CD4-positive, alpha-beta T cell (primary cell): ENCODE measurements around the gene HOXA11. TPM values are rescaled to one million over a fixed set of nuclear protein-coding genes. Genes with fewer than 3 reads are reported as not detected.
A peak's percentile ranks its signal among the peaks of the same experiment; 100 is the strongest.

Experiments
- ATAC-seq: fragments of 200-7000 bp; cut with Tn5 transposase; one replicate; pipeline ENCODE4 v1.10.0; 2022; ENCODE audit warnings: mild to moderate bottlenecking; ENCODE audit not compliant: poor library complexity
- CTCF ChIA-PET: fragments of 350-600 bp; sonication (Branson Sonifier 250); formaldehyde crosslinking; loops from one replicate; lab custom pipeline; 2021; ENCODE audit warnings: antibody characterized with exemption, inconsistent platforms; lab: Charles Lee
- POLR2A ChIA-PET: fragments of 350-600 bp; sonication (Branson Sonifier 250); formaldehyde crosslinking; loops from one replicate; lab custom pipeline; 2021; ENCODE audit warnings: antibody characterized with exemption, inconsistent platforms; lab: Charles Lee
- DNase-seq, 14 experiments: peaks; one replicate each; pipeline ENCODE4 v3.0.0-alpha.2; 2013 to 2020; ENCODE audit warnings: mixed read lengths in 2 of 14
- H3K27ac ChIP-seq, 2 donors: one replicate each; pipeline versions ENCODE4 v1.5.1 to v1.7.0; 2013; ENCODE audit warnings: low read length in 2 of 2, low read depth in 1 of 2, mild to moderate bottlenecking in 1 of 2
- H3K27me3 ChIP-seq, 2 experiments: 1 replicate in 1 of 2; 2 replicates in 1 of 2; pipeline versions ENCODE4 v1.6.1 to v1.7.0; 2013; ENCODE audit warnings: low read length in 2 of 2, control low read depth in 1 of 2, mild to moderate bottlenecking in 1 of 2, moderate library complexity in 1 of 2; ENCODE audit not compliant: insufficient read depth in 2 of 2, control insufficient read depth in 1 of 2
- H3K36me3 ChIP-seq: one replicate; pipeline ENCODE4 v1.6.1; 2013; ENCODE audit warnings: low read length, control low read depth; ENCODE audit not compliant: insufficient read depth
- H3K4me1 ChIP-seq: one replicate; pipeline ENCODE4 v1.6.1; 2013; ENCODE audit warnings: low read length, control low read depth; ENCODE audit not compliant: insufficient read depth
- H3K4me3 ChIP-seq: one replicate; pipeline ENCODE4 v1.5.1; 2013; ENCODE audit warnings: mild to moderate bottlenecking, low read length, moderate library complexity
- H3K9me3 ChIP-seq, 2 experiments: 1 replicate in 1 of 2; 2 replicates in 1 of 2; pipeline versions ENCODE4 v1.6.1 to v1.7.0; 2013; ENCODE audit warnings: low read length in 2 of 2, mild to moderate bottlenecking in 2 of 2, control low read depth in 1 of 2, moderate library complexity in 1 of 2; ENCODE audit not compliant: control insufficient read depth in 1 of 2, insufficient read depth in 1 of 2
- H3K27ac Mint-ChIP-seq: one replicate; pipeline ENCODE4 v1.8.0; 2020; ENCODE audit warnings: mixed read lengths
- H3K27me3 Mint-ChIP-seq: one replicate; pipeline ENCODE4 v1.8.0; 2021; ENCODE audit warnings: mixed read lengths
- H3K36me3 Mint-ChIP-seq: one replicate; pipeline ENCODE4 v1.8.0; 2021; ENCODE audit warnings: low read depth, mixed read lengths
- H3K4me1 Mint-ChIP-seq: one replicate; pipeline ENCODE4 v1.8.0; 2021; ENCODE audit warnings: low read depth, mixed read lengths
- H3K4me3 Mint-ChIP-seq: one replicate; pipeline ENCODE4 v1.8.0; 2020; ENCODE audit warnings: mild to moderate bottlenecking, mixed read lengths
- H3K9me3 Mint-ChIP-seq: one replicate; pipeline ENCODE4 v1.8.0; 2020; ENCODE audit warnings: mixed read lengths
- intact Hi-C, 2 experiments: fragments of 100-400 bp; cut with DNase I in 1 of 2; cut with micrococcal nuclease in 1 of 2; formaldehyde crosslinking; loops; one replicate each; pipeline versions ENCODE4 v1.15.1 to v1.9.0; 2023 to 2025; cut with DNase I, micrococcal nuclease
- total RNA-seq, 174 experiments: library from RNA in 2 of 174; stranded (reverse) in 2 of 174; gene quantifications; one replicate each; pipeline ENCODE4 v1.2.3 and lab custom pipeline; 2021 to 2026
- TF ChIP-seq, protein P1 (sequence below): fragments of 200-600 bp; IDR thresholded peaks from one replicate; pipeline ENCODE4 v1.8.0; 2022; ENCODE audit warnings: antibody characterized with exemption, mild to moderate bottlenecking

The HOXA11 gene
- total RNA-seq, 2 experiments from 2014 or later, result not detected

DNA sequence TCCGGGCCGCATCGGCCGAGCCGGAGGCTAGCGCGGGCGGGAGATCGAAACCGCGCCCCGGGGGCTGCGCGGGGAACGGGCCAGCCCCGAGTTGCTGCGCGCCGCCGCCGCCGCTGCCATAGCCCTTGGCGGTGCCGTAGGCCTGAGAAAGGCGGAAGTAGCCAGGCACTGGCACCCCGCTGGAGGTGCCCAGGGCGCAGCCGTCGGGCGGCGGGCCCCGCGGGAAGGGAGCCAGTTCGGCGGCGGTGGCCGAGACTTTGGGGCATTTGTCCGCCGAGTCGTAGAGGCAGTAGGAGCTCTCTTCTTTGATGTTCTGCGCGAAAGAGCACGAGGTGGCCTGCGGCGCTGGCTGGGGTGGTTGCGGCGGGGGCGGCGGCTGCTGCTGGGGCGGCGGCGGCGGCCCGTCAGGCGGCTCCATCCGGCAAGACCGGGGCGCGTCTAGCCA, 11.5 kb downstream of the HOXA11 start:
- TF ChIP-seq, protein P1, sequence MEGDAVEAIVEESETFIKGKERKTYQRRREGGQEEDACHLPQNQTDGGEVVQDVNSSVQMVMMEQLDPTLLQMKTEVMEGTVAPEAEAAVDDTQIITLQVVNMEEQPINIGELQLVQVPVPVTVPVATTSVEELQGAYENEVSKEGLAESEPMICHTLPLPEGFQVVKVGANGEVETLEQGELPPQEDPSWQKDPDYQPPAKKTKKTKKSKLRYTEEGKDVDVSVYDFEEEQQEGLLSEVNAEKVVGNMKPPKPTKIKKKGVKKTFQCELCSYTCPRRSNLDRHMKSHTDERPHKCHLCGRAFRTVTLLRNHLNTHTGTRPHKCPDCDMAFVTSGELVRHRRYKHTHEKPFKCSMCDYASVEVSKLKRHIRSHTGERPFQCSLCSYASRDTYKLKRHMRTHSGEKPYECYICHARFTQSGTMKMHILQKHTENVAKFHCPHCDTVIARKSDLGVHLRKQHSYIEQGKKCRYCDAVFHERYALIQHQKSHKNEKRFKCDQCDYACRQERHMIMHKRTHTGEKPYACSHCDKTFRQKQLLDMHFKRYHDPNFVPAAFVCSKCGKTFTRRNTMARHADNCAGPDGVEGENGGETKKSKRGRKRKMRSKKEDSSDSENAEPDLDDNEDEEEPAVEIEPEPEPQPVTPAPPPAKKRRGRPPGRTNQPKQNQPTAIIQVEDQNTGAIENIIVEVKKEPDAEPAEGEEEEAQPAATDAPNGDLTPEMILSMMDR, result no peak
- H3K27ac ChIP-seq, result no peak overlapping the region
- ATAC-seq, result peak; percentile 54
- peaks cover 33% of the 10 kb centered on the region for H3K4me1 Mint-ChIP-seq
- H3K9me3 ChIP-seq, result peaks cover 5 to 56% of the 10 kb centered on the region in 2 experiments
- H3K27me3 Mint-ChIP-seq, result peaks cover 84% of the 10 kb centered on the region
- H3K9me3 Mint-ChIP-seq, result no peaks in the 10 kb centered on the region
- H3K27me3 ChIP-seq, result peaks cover 72 to 95% of the 10 kb centered on the region in 2 experiments
- peak in 4 of 14 experiments; percentile 28 to 69 (median 52) for DNase-seq
- intact Hi-C loops, result loop anchor here in 1 of 2 experiments (2.0 kb wide), 1 partner anchor 13 kb away; no protein-coding TSS in a partner anchor
- no peak overlapping the region for H3K4me3 ChIP-seq
- H3K36me3 Mint-ChIP-seq, result no peaks in the 10 kb centered on the region
- H3K36me3 ChIP-seq, result no peaks in the 10 kb centered on the region
- H3K27ac Mint-ChIP-seq, result no peak overlapping the region
- ChIA-PET POLR2A (interaction anchor here (1.1 to 2.5 kb wide), 4 partner anchors 9 to 17 kb away, joined by 3 to 14 read pairs (median 8); no protein-coding TSS in a partner anchor), CTCF (interaction anchor here (2.7 to 2.9 kb wide), 2 partner anchors 12 to 23 kb away, joined by 10 read pairs; no protein-coding TSS in a partner anchor)
- H3K4me1 ChIP-seq, result peaks cover 54% of the 10 kb centered on the region
- H3K4me3 Mint-ChIP-seq, result no peak overlapping the region

DNA sequence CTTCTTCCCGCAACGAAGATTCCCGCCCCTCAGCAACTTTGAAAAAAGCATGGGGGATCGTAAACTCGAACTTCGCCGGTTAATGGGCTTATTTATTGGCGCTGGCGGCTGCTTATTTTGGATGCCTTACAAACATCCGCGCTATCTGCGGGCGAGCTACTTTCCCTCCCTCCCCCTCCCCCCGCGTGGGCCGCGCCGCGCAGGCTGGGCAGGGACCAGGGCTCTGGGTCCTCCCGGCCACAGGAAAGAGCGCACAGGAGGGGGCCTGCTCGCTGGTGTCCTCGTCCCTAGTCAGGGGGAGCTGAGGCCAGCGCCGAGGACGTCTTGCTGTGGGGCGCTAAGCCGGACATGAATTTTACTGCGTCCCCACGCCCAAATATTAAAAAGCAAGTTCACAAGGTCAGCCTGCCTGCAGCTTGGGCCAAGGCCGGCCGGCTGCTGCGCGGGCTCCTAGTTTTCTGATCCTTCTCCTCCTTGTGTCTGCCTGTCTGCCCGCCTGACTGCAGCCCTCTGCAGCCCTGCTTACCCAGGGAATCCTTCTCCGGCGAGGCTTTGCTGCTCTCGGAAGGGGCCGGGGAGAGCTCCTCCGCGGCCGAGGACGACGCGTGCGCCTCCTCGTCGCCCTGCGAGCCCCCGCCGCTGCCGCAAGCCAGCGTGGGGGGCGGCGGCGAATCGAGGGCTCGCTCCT, 12.1 kb downstream of the HOXA11 start:
- ChIA-PET POLR2A (interaction anchor here (0.6 to 2.5 kb wide), 5 partner anchors 10 to 17 kb away, joined by 3 to 14 read pairs (median 4); no protein-coding TSS in a partner anchor), CTCF (interaction anchor here (1.0 to 2.9 kb wide), 3 partner anchors 12 to 23 kb away, joined by 3 to 10 read pairs (median 10); no protein-coding TSS in a partner anchor)
- DNase-seq, result peak in 3 of 14 experiments; percentile 18 to 38 (median 25)
- TF ChIP-seq, protein P1, result no peak
- H3K27me3 ChIP-seq, result peaks cover 78 to 96% of the 10 kb centered on the region in 2 experiments
- Mint-ChIP-seq H3K4me3 (no peak overlapping the region), H3K27ac (no peak overlapping the region), H3K36me3 (no peaks in the 10 kb centered on the region), H3K9me3 (no peaks in the 10 kb centered on the region), H3K4me1 (peaks cover 39% of the 10 kb centered on the region), H3K27me3 (peaks cover 84% of the 10 kb centered on the region)
- peaks cover 59% of the 10 kb centered on the region for H3K4me1 ChIP-seq
- no peak overlapping the region for H3K27ac ChIP-seq
- ATAC-seq, result peak; percentile 24
- no peaks in the 10 kb centered on the region for H3K36me3 ChIP-seq
- peaks cover 5 to 61% of the 10 kb centered on the region in 2 experiments for H3K9me3 ChIP-seq
- intact Hi-C loops, result loop anchor here in 1 of 2 experiments (2.0 kb wide), 1 partner anchor 14 kb away; no protein-coding TSS in a partner anchor
- H3K4me3 ChIP-seq, result peak overlapping the region; percentile 34

DNA sequence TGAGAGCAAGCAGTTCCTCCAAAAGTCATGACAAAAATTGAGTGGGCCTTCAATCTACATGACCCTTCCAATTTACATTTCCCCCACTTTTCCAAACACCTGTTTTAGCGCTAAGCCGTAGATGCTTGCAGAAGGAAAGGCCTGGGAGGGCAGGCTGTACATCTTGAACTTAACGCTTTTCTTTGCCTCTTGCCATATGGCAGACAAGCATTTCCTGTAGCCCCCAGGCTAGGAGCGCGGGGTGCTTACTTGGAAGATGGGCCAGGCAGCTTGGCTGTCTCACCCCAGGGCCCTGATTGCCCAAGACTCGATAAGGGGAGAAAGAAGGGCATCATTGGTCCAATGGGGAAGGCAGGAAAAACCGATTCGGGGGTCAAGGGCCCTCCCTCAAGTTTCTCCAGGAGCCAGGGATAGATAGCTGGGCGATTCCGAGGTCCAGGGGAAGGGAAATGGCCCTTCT, 12.7 kb downstream of the HOXA11 start:
- ChIA-PET CTCF (interaction anchor here (1.0 to 2.9 kb wide), 4 partner anchors 11 to 24 kb away, joined by 3 to 10 read pairs (median 8); partner anchors contain the start of gene HOXA7), POLR2A (interaction anchor here (0.6 to 2.5 kb wide), 4 partner anchors 11 to 18 kb away, joined by 3 to 14 read pairs (median 8); no protein-coding TSS in a partner anchor)
- H3K4me3 Mint-ChIP-seq, result peak overlapping the region; percentile 74
- intact Hi-C loops, result loop anchor here in 1 of 2 experiments (2.0 kb wide), 1 partner anchor 14 kb away; no protein-coding TSS in a partner anchor
- peaks cover 84% of the 10 kb centered on the region for H3K27me3 Mint-ChIP-seq
- TF ChIP-seq, protein P1, result no peak
- Histone ChIP-seq H3K9me3 (peaks cover 5 to 61% of the 10 kb centered on the region in 2 experiments), H3K27ac (no peak overlapping the region), H3K4me3 (no peak overlapping the region), H3K36me3 (no peaks in the 10 kb centered on the region), H3K4me1 (peaks cover 59% of the 10 kb centered on the region), H3K27me3 (peaks cover 80 to 96% of the 10 kb centered on the region in 2 experiments)
- H3K36me3 Mint-ChIP-seq, result no peaks in the 10 kb centered on the region
- no peak for ATAC-seq
- peak overlapping the region; percentile 50 for H3K27ac Mint-ChIP-seq
- DNase-seq, result peak in 2 of 14 experiments; percentile 0 to 32
- no peaks in the 10 kb centered on the region for H3K9me3 Mint-ChIP-seq
- peaks cover 45% of the 10 kb centered on the region for H3K4me1 Mint-ChIP-seq
